B cell (primary cell): ENCODE results near the gene SH2D3C. TPM values are rescaled to one million over a fixed set of nuclear protein-coding genes. Genes with fewer than 3 reads are reported as not detected.

Experiments used
- ATAC-seq: fragments of 200-7000 bp; cut with Tn5 transposase; one replicate; pipeline ENCODE4 v1.10.0; 2021; ENCODE audit warnings: low read depth, mild to moderate bottlenecking, moderate number of reproducible peaks, moderate library complexity
- CTCF ChIA-PET: fragments of 350-600 bp; sonication (Branson Sonifier 250); formaldehyde crosslinking; loops from one replicate; lab custom pipeline; 2021; ENCODE audit warnings: antibody characterized with exemption, inconsistent platforms; lab: Charles Lee
- POLR2A ChIA-PET: fragments of 350-600 bp; sonication (Branson Sonifier 250); formaldehyde crosslinking; loops from one replicate; lab custom pipeline; 2021; ENCODE audit warnings: antibody characterized with exemption; lab: Charles Lee
- DNase-seq: peaks from one replicate; pipeline ENCODE4 v3.0.0; 2013
- H2AFZ ChIP-seq: 2 replicates; pipeline ENCODE4 v1.6.1; 2012; ENCODE audit warnings: mild to moderate bottlenecking, low read depth, low read length; ENCODE audit not compliant: insufficient read depth, poor library complexity, severe bottlenecking
- H3K27ac ChIP-seq, 2 donors: 1 replicate in 1 of 2; 2 replicates in 1 of 2; pipeline ENCODE4 v1.5.1; 2012 to 2013; ENCODE audit warnings: low read length in 2 of 2, mild to moderate bottlenecking in 2 of 2, moderate library complexity in 1 of 2
- H3K27me3 ChIP-seq, 4 experiments: fragments of 200-600 bp in 1 of 4; sonication (generic) in 1 of 4; replicated peaks in 1 of 4; 1 replicate in 2 of 4; 2 replicates in 2 of 4; pipeline versions ENCODE4 v1.6.1 to v1.7.0; 2013 to 2016; ENCODE audit warnings: low read length in 3 of 4, mild to moderate bottlenecking in 2 of 4, mixed read lengths in 1 of 4, moderate library complexity in 1 of 4; ENCODE audit not compliant: insufficient read depth in 4 of 4, control insufficient read depth in 3 of 4; ENCODE audit errors: control extremely low read depth in 1 of 4
- H3K36me3 ChIP-seq, 2 experiments: replicated peaks in 1 of 2; 1 replicate in 1 of 2; 2 replicates in 1 of 2; pipeline versions ENCODE4 v1.6.1 to v1.7.1; 2013; ENCODE audit warnings: low read length in 1 of 2; ENCODE audit not compliant: insufficient read depth in 2 of 2, control insufficient read depth in 1 of 2; ENCODE audit errors: control extremely low read depth in 1 of 2, extremely low read depth in 1 of 2
- H3K4me1 ChIP-seq, 2 donors: fragments of 200-600 bp in 1 of 2; sonication (generic) in 1 of 2; 1 replicate in 1 of 2; 2 replicates in 1 of 2; pipeline versions ENCODE4 v1.5.1 to v1.6.1; 2013 to 2017; ENCODE audit warnings: low read length in 2 of 2; ENCODE audit not compliant: control insufficient read depth in 2 of 2, insufficient read depth in 2 of 2
- H3K4me2 ChIP-seq: replicated peaks from 2 replicates; pipeline ENCODE3; 2012; ENCODE audit warnings: mild to moderate bottlenecking, low read depth, low read length; ENCODE audit not compliant: poor library complexity, severe bottlenecking
- H3K4me3 ChIP-seq, 5 experiments: fragments of 200-600 bp in 1 of 5; sonication (generic) in 1 of 5; 1 replicate in 3 of 5; 2 replicates in 2 of 5; pipeline versions ENCODE4 v1.5.1 to v1.7.0; 2011 to 2016; ENCODE audit warnings: low read length in 4 of 5, mild to moderate bottlenecking in 4 of 5, low read depth in 2 of 5, control low read depth in 1 of 5, moderate library complexity in 1 of 5; ENCODE audit not compliant: insufficient read depth in 1 of 5; ENCODE audit errors: control extremely low read depth in 1 of 5, extremely low read depth in 1 of 5
- H3K79me2 ChIP-seq: fragments of 200-600 bp; sonication (generic); one replicate; pipeline ENCODE4 v1.6.0; 2016; ENCODE audit warnings: low read length; ENCODE audit not compliant: control insufficient read depth, insufficient read depth
- H3K9ac ChIP-seq: fragments of 200-600 bp; sonication (generic); 2 replicates; pipeline ENCODE4 v1.6.1; 2017; ENCODE audit warnings: mild to moderate bottlenecking, low read length, moderate library complexity
- H3K9me3 ChIP-seq, 3 donors: one replicate each; pipeline versions ENCODE4 v1.6.1 to v1.7.1; 2013; ENCODE audit warnings: low read length in 2 of 3; ENCODE audit not compliant: control insufficient read depth in 2 of 3, insufficient read depth in 1 of 3; ENCODE audit errors: control extremely low read depth in 1 of 3
- H4K20me1 ChIP-seq: 2 replicates; pipeline ENCODE4 v1.6.0; 2012; ENCODE audit warnings: mild to moderate bottlenecking, low read length; ENCODE audit not compliant: insufficient read depth, control insufficient read depth, poor library complexity, severe bottlenecking
- H3K27ac Mint-ChIP-seq: one replicate; pipeline ENCODE4 v1.8.0; 2021; ENCODE audit warnings: mixed read lengths
- H3K27me3 Mint-ChIP-seq: one replicate; pipeline ENCODE4 v1.8.0; 2021; ENCODE audit warnings: mixed read lengths
- H3K4me1 Mint-ChIP-seq: one replicate; pipeline ENCODE4 v1.8.0; 2021; ENCODE audit warnings: mixed read lengths
- H3K4me3 Mint-ChIP-seq: one replicate; pipeline ENCODE4 v1.8.0; 2021; ENCODE audit warnings: mixed read lengths
- H3K9me3 Mint-ChIP-seq: one replicate; pipeline ENCODE4 v1.8.0; 2022; ENCODE audit warnings: mixed read lengths; ENCODE audit not compliant: insufficient read depth
- EZH2 ChIP-seq: IDR thresholded peaks from 2 replicates; pipeline ENCODE4 v1.6.1; 2012; ENCODE audit warnings: borderline replicate concordance, low read depth, mild to moderate bottlenecking, moderate library complexity, low read length; ENCODE audit not compliant: insufficient read depth, poor library complexity, severe bottlenecking
- WGBS: methylation state at CpG from one replicate; pipeline ENCODE4 v1.1.5; 2013; ENCODE audit warnings: missing lambda C conversion rate; ENCODE audit not compliant: insufficient coverage; 5-methylcytosine and 5-hydroxymethylcytosine counted together
- intact Hi-C: fragments of 100-400 bp; cut with micrococcal nuclease; formaldehyde crosslinking; loops from one replicate; pipeline ENCODE4 v1.10.0; 2022
- polyA plus RNA-seq: library from polyadenylated mRNA; depleted of rRNA; stranded (reverse); fragments of >200 nt; gene quantifications from 2 replicates; pipeline ENCODE4 v1.2.3, GENCODE V29; 2012
- total RNA-seq, 2 donors: library from RNA; stranded (reverse); fragments of 120-200 nt in 1 of 2; gene quantifications; 1 replicate in 1 of 2; 2 replicates in 1 of 2; pipeline versions ENCODE4 v1.2.3 to v1.2.4, GENCODE V29; 2013 to 2022
- TF ChIP-seq, protein P1 (sequence below): fragments of 200-600 bp; IDR thresholded peaks from one replicate; pipeline ENCODE4 v1.8.0; 2022; ENCODE audit warnings: antibody characterized with exemption, mild to moderate bottlenecking

Gene SH2D3C
- total and polyA plus RNA-seq, 2 donors (not counting 1 experiment from before 2014, with no cell fraction given) = 66.3 to 85.5 TPM

DNA sequence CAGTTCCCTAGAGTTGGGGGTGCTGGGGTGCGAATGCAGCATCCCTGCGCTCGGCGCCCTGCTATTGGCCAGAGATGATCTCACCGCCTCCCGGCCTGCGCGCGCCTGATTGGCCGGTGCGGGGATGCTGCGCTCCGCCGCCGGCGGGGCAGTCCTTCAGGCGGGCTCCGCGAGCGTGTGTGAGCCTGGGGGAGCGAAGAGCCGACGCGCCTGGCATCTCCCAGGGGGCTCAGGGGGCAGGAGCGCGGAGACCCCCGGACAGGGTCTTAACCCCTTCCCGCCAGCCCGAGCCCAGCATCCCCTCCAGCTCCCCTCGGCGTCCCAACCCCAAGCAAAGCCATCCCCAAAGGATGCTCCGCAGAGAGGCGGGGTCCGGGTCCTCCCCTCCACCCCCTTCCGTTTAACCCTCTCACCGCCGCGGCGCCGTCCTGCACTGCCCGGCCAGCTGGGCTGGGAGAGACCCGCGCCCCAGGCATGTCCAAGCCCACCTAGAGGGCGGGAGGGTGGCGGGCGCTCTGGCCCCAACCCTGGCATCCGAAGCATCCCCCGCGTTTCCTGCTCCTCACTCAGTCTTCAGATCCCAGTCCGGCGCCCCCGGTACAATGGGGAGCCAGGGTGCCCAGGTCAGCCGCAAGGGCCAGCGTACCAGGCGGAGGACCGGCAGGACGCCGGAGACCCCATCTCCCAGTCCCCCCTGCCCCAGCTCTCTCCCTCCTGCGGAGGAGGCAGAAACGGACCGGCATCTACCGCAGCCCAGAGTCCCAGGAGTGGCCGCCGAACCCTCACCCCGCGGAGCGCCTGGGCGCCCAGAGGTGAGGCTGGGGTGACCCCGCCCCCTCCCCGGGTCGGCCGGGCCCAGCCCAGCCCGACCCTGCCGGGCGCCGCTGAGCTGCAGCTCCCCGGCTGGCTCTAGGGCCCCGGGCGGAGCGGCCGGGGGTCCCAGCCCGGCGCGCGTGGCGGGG is 24.1 kb downstream of the SH2D3C start:
- H4K20me1 ChIP-seq = peaks cover 95% of the 10 kb centered on the region
- no peak overlapping the region for H3K4me3 Mint-ChIP-seq
- H3K4me2 ChIP-seq = no peak overlapping the region
- POLR2A ChIA-PET = no interaction called here
- intact Hi-C loops = no loop called here
- peaks cover 11% of the 10 kb centered on the region for H3K4me1 Mint-ChIP-seq
- H3K9me3 ChIP-seq = no peaks in the 10 kb centered on the region
- H3K27me3 Mint-ChIP-seq = no peaks in the 10 kb centered on the region
- no peak overlapping the region for H2AFZ ChIP-seq
- no peak overlapping the region for H3K27ac Mint-ChIP-seq
- TF ChIP-seq EZH2 = no peak
- TF ChIP-seq, protein P1, sequence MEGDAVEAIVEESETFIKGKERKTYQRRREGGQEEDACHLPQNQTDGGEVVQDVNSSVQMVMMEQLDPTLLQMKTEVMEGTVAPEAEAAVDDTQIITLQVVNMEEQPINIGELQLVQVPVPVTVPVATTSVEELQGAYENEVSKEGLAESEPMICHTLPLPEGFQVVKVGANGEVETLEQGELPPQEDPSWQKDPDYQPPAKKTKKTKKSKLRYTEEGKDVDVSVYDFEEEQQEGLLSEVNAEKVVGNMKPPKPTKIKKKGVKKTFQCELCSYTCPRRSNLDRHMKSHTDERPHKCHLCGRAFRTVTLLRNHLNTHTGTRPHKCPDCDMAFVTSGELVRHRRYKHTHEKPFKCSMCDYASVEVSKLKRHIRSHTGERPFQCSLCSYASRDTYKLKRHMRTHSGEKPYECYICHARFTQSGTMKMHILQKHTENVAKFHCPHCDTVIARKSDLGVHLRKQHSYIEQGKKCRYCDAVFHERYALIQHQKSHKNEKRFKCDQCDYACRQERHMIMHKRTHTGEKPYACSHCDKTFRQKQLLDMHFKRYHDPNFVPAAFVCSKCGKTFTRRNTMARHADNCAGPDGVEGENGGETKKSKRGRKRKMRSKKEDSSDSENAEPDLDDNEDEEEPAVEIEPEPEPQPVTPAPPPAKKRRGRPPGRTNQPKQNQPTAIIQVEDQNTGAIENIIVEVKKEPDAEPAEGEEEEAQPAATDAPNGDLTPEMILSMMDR = no peak
- ATAC-seq (no peak), DNase-seq (no peak)
- H3K36me3 ChIP-seq = peaks cover 3 to 57% of the 10 kb centered on the region in 2 experiments
- H3K4me3 ChIP-seq = no peak overlapping the region
- WGBS = 96% methylated on average over 84 of the region's 86 CpGs
- H3K9ac ChIP-seq = no peak overlapping the region
- no peaks in the 10 kb centered on the region for H3K27me3 ChIP-seq
- peaks cover 79% of the 10 kb centered on the region for H3K79me2 ChIP-seq
- no peaks in the 10 kb centered on the region for H3K4me1 ChIP-seq
- no peak overlapping the region for H3K27ac ChIP-seq
- CTCF ChIA-PET = interaction anchor here (1.5 kb wide), 1 partner anchor 115 kb away, joined by 5 read pairs; no protein-coding TSS in a partner anchor
- no peaks in the 10 kb centered on the region for H3K9me3 Mint-ChIP-seq

DNA sequence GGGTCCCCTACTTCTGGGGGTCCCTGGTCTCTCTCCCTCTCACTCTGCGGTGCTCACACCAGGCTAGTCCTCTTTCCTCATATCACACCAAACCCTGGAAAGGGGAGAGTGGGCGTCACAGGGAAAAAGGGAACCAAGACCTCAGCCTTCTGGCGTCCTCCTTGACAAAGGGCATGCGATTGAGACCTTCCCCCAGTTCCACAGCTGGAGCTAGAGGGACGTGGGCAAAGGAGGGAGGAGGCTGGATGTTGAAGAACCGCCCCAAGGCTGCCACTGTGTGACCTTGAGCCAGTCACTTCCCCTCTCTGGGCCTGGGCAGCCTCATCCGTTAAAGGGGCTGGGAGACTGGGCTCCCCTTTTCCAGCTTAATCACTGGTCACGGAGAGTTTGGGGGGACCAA is 24.8 kb downstream of the SH2D3C start:
- H3K4me2 ChIP-seq = no peak overlapping the region
- no peaks in the 10 kb centered on the region for H3K4me1 ChIP-seq
- no peaks in the 10 kb centered on the region for H3K9me3 Mint-ChIP-seq
- H3K36me3 ChIP-seq = peaks cover 3 to 58% of the 10 kb centered on the region in 2 experiments
- H3K27ac ChIP-seq = no peak overlapping the region
- H3K27ac Mint-ChIP-seq = no peak overlapping the region
- H3K27me3 Mint-ChIP-seq = no peaks in the 10 kb centered on the region
- H3K4me1 Mint-ChIP-seq = peaks cover 11% of the 10 kb centered on the region
- H3K27me3 ChIP-seq = no peaks in the 10 kb centered on the region
- intact Hi-C loops = no loop called here
- H4K20me1 ChIP-seq = peaks cover 95% of the 10 kb centered on the region
- H2AFZ ChIP-seq = no peak overlapping the region
- no peak overlapping the region for H3K4me3 ChIP-seq
- H3K4me3 Mint-ChIP-seq = no peak overlapping the region
- ATAC-seq = no peak
- 95% methylated on average over 7 of the region's 8 CpGs for WGBS
- peaks cover 72% of the 10 kb centered on the region for H3K79me2 ChIP-seq
- TF ChIP-seq EZH2 = no peak
- TF ChIP-seq, protein P1 = no peak
- H3K9ac ChIP-seq = no peak overlapping the region
- ChIA-PET CTCF (interaction anchor here (0.6 to 1.5 kb wide), 2 partner anchors 45 to 116 kb away, joined by 3 to 5 read pairs; no protein-coding TSS in a partner anchor), POLR2A (interaction anchor here (0.6 kb wide), 1 partner anchor 24 kb away, joined by 6 read pairs; no protein-coding TSS in a partner anchor)
- H3K9me3 ChIP-seq = no peaks in the 10 kb centered on the region
- DNase-seq = no peak
